Left cardiac atrium (tissue), 4 donors: Measurements from ENCODE around the gene SLC4A2. TPM values are rescaled to one million over a fixed set of nuclear protein-coding genes. Genes with fewer than 3 reads are reported as not detected.

ENCODE experiments used
- ATAC-seq, 2 donors: fragments of 200-7000 bp; cut with Tn5 transposase; one replicate each; pipeline ENCODE4 v1.9.1; 2020; ENCODE audit warnings: mild to moderate bottlenecking in 2 of 2, moderate library complexity in 2 of 2
- DNase-seq: peaks from one replicate; pipeline ENCODE4 v3.0.0-alpha.2; 2020
- intact Hi-C, 2 donors: fragments of 100-400 bp; cut with DNase I; formaldehyde crosslinking; loops; one replicate each; pipeline versions ENCODE4 v1.14.1 to v1.15.1; 2022 to 2023
- total RNA-seq, 2 donors: library from RNA; stranded (reverse); fragmentation: NEBNext Ultra II Directional; extraction: Animal tissue kit (Norgen Biotek cat#: 25700); gene quantifications; one replicate each; pipeline ENCODE4 v1.2.1, GENCODE V29; 2021
- donor health status: DM: no; HTN: yes; CAD: no.
- donor health status: DM: no; HTN: yes; CAD: no; lungs with severe emphysema.
- donor health status: DM: yes; HTN: yes; CAD: no.
- donor health status: Dilated cardiomyopathy.

Gene SLC4A2
- total RNA-seq, 2 donors from 2014 or later = 71.6 to 107 TPM

- intact Hi-C loops = no loop called here
These were observed 57.4 kb downstream of the SLC4A2 start for GRCh38 chr7:151116603-151117440.

GRCh38 chr7:151117565-151117964 is 58.2 kb downstream of the SLC4A2 start:
- ATAC-seq = no peak
- intact Hi-C loops = no loop called here
- peak; percentile 21 for DNase-seq

More at GRCh38 chr7:151116603-151117440, 57.4 kb downstream of the SLC4A2 start:
- ATAC-seq (no peak), DNase-seq (no peak)

- DNase-seq (no peak), ATAC-seq (no peak)
- intact Hi-C loops = no loop called here
These were observed 59.0 kb downstream of the SLC4A2 start for GRCh38 chr7:151118108-151119054.

- intact Hi-C loops = no loop called here
- ATAC-seq = no peak
- DNase-seq = no peak
These were observed 59.6 kb downstream of the SLC4A2 start for GRCh38 chr7:151119055-151119415.

GRCh38 chr7:151119902-151120301 is 60.5 kb downstream of the SLC4A2 start:
- no peak for ATAC-seq
- no peak for DNase-seq
- intact Hi-C loops = loop anchor here (2.0 to 5.0 kb wide), 2 partner anchors 52 to 189 kb away; no protein-coding TSS in a partner anchor

- intact Hi-C loops = loop anchor here (2.0 to 5.0 kb wide), 2 partner anchors 51 to 188 kb away; no protein-coding TSS in a partner anchor
- no peak for ATAC-seq
- DNase-seq = no peak
These were observed 61.5 kb downstream of the SLC4A2 start for GRCh38 chr7:151120896-151121295.

GRCh38 chr7:151121380-151122170 is 62.2 kb downstream of the SLC4A2 start:
- intact Hi-C loops = loop anchor here (2.0 to 5.0 kb wide), 2 partner anchors 51 to 187 kb away; no protein-coding TSS in a partner anchor
- ATAC-seq = no peak

GRCh38 chr7:151122276-151122675 is 62.9 kb downstream of the SLC4A2 start:
- intact Hi-C loops = loop anchor here in 1 of 2 donors (5.0 kb wide), 1 partner anchor 50 kb away; no protein-coding TSS in a partner anchor
- DNase-seq (no peak), ATAC-seq (no peak)

More at GRCh38 chr7:151121380-151122170, 62.2 kb downstream of the SLC4A2 start:
- peak; percentile 20 for DNase-seq

- intact Hi-C loops = loop anchor here in 1 of 2 donors (5.0 kb wide), 1 partner anchor 50 kb away; no protein-coding TSS in a partner anchor
- no peak for DNase-seq
These were observed 63.4 kb downstream of the SLC4A2 start for GRCh38 chr7:151122796-151123157.

GRCh38 chr7:151123158-151123821 is 63.9 kb downstream of the SLC4A2 start:
- no peak for ATAC-seq
- DNase-seq = no peak
- intact Hi-C loops = loop anchor here in 1 of 2 donors (5.0 kb wide), 1 partner anchor 49 kb away; no protein-coding TSS in a partner anchor

More at GRCh38 chr7:151122796-151123157, 63.4 kb downstream of the SLC4A2 start:
- ATAC-seq = no peak

- DNase-seq (peak; percentile 89), ATAC-seq (peak; percentile 77 to 80)
- intact Hi-C loops = loop anchor here (1.0 to 5.0 kb wide), 3 partner anchors 48 to 179 kb away; no protein-coding TSS in a partner anchor
These were observed 64.6 kb downstream of the SLC4A2 start for GRCh38 chr7:151123822-151124464.

- ATAC-seq (no peak), DNase-seq (no peak)
- intact Hi-C loops = loop anchor here (1.0 to 5.0 kb wide), 3 partner anchors 48 to 178 kb away; no protein-coding TSS in a partner anchor
These were observed 65.1 kb downstream of the SLC4A2 start for GRCh38 chr7:151124481-151124880.

GRCh38 chr7:151124899-151125399 is 65.6 kb downstream of the SLC4A2 start:
- intact Hi-C loops = loop anchor here (1.0 to 5.0 kb wide), 4 partner anchors 47 to 178 kb away; no protein-coding TSS in a partner anchor
- ATAC-seq (no peak), DNase-seq (no peak)

GRCh38 chr7:151125470-151125845 is 66.1 kb downstream of the SLC4A2 start:
- intact Hi-C loops = loop anchor here (2.0 to 5.0 kb wide), 2 partner anchors 177 kb away; no protein-coding TSS in a partner anchor
- DNase-seq (peak; percentile 58), ATAC-seq (peak; percentile 38 to 58)

GRCh38 chr7:151125846-151126481 is 66.6 kb downstream of the SLC4A2 start:
- DNase-seq (no peak), ATAC-seq (peak; percentile 19 to 41)
- intact Hi-C loops = loop anchor here (2.0 to 5.0 kb wide), 2 partner anchors 176 to 177 kb away; no protein-coding TSS in a partner anchor
